GM13977 (cell line): Measurements from ENCODE around the gene SREBF2.

Source experiments
- DNase-seq: peaks from one replicate; pipeline ENCODE4 v3.0.0; 2012; ENCODE audit warnings: low spot score
- in situ Hi-C: fragments of 300-500 bp; cut with MboI; formaldehyde crosslinking; loops from one replicate; pipeline ENCODE4 v1.12.0; 2022; ENCODE audit warnings: low sequenced_read_pairs, low pct_unique_long_range_greater_than_20kb, mixed read lengths, inconsistent platforms; ENCODE audit not compliant: unreplicated experiment
- TF ChIP-seq, protein P1 (sequence below): IDR thresholded peaks from 2 replicates; pipeline ENCODE4 v1.5.1; 2012; ENCODE audit warnings: mild to moderate bottlenecking, control low read depth; ENCODE audit not compliant: insufficient read depth; ENCODE audit errors: extremely low read depth, missing control alignments

Gene SREBF2

DNA sequence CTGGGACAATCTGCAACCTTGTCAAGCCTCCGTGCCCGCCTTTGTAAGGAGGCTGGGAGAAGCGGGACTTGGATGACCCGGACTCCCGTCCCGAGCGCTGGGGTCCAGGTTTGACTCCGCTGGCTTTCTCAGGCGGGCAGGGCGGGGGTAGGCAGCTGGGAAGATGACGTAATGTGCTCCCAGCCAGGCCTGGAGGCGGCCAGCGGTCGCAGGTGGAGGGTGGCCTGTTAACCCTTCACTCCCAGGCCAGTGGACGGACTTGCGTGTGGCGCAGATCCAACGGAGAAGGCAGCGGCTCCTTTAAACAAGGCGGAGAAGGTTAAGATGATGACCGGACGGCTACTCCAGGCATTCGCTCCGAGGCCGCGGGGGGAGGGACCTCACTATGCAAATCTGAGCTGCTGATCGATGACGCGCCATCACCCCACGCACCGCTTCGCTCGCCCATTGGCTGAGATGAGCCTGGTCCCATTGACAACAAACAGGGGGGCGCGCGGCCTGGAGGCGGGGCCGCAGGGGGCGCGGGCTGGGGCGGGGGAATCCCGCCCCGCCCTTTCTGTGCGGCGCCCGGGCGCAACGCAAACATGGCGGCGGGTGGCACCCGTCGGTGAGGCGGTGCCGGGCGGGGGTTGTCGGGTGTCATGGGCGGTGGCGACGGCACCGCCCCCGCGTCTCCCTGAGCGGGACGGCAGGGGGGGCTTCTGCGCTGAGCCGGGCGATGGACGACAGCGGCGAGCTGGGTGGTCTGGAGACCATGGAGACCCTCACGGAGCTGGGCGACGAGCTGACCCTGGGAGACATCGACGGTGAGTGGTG, at the start of gene SREBF2:
Gene SREBF2, plus strand, starts transcription at position 553 of the 816 bp plus-strand sequence. Its CDS starts 166 bp downstream, at position 719.
- TF ChIP-seq, protein P1, sequence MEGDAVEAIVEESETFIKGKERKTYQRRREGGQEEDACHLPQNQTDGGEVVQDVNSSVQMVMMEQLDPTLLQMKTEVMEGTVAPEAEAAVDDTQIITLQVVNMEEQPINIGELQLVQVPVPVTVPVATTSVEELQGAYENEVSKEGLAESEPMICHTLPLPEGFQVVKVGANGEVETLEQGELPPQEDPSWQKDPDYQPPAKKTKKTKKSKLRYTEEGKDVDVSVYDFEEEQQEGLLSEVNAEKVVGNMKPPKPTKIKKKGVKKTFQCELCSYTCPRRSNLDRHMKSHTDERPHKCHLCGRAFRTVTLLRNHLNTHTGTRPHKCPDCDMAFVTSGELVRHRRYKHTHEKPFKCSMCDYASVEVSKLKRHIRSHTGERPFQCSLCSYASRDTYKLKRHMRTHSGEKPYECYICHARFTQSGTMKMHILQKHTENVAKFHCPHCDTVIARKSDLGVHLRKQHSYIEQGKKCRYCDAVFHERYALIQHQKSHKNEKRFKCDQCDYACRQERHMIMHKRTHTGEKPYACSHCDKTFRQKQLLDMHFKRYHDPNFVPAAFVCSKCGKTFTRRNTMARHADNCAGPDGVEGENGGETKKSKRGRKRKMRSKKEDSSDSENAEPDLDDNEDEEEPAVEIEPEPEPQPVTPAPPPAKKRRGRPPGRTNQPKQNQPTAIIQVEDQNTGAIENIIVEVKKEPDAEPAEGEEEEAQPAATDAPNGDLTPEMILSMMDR = no peak
- in situ Hi-C loops = loop anchor here (10.0 kb wide), 1 partner anchor 112 kb away; the partner anchor contains the start of gene CENPM
- DNase-seq = peak; percentile 98

- in situ Hi-C loops = loop anchor here (10.0 kb wide), 1 partner anchor 93 kb away; the partner anchor contains the start of gene MEI1
- TF ChIP-seq, protein P1 = no peak
- DNase-seq = no peak
Measured at GRCh38 chr22:41787331-41787730, 45.6 kb upstream of the SREBF2 start.

DNA sequence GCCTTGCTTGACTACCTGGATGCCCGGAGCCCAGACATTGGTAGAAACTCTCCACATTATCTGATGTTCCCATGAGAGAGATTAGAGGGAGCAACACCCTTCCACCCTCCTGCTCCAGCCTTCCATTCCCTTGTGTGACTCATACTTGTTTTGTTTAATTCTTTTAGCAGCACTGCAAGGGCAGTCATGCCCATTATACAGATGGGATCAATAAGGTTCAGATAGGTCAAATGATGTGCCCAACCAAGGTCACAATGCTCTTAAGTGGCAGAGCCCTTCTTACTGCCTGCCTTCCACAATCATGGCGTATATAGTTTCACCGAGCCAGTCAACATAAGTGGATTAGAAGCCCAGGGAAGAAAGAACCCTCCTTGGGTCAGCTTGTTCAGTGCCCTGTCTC, 39.0 kb upstream of the SREBF2 start:
- in situ Hi-C loops = no loop called here
- TF ChIP-seq, protein P1 = no peak
- no peak for DNase-seq

DNA sequence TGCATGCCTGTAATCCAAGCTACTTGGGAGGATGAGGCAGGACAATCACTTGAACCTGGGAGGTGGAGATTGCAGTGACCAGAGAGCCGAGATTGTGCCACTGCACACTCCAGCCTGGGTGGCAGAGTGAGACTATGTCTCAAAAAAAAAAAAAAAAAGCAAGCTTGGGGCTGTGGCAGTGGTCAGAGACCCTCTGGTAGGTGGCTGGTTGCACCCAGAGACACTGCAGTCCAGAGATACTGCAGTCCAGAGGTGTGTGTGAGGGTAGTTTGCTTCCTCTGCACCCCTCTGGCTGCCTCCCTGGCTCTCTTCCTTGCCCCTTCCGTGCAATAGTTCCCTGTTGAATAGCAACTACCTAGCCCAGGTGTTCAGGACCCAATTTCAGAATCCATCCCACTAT, 34.2 kb upstream of the SREBF2 start:
- in situ Hi-C loops = no loop called here
- TF ChIP-seq, protein P1 = no peak
- no peak for DNase-seq

DNA sequence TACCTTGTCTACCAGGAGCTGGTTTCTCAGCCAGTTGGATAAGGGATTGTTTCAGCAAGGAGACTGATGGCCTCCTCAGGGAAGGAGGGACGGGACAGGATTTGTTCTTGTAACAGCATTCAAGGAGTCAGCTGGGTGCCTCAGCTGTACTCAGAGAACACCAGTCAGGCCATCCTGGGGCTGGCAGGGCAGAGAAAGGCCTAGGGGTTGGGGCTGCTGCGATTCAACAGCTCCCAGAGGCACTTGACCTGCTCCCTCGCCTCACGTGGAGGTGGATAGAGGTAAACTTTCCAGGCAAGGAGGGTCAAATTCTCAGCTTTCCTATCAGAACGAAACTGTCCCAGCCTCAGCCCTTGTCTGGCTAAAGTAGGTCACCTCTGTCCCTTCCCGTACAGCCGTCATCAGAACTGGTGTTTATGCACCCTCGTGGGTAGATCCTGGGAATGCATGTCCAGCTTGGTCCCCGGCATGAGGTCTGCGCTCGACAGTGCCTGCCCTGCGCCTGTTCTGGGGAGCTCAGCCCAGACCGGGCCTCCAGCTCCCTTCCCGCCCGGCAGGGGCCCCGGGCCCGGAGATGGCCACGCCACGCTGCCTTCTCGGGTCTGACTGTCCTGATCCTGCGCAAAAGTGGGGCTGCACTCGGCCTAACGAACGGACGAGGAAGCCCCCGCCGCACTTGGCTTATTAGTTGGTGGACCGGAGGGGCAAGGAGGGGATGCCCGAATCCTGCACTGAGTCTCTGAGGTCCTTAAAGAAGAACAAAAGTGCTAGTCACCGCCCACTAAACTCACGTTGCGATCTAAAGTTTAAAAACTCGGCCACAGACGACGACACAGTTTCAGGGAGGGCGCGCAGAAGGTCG, 33.2 kb upstream of the SREBF2 start:
- TF ChIP-seq, protein P1 = no peak
- DNase-seq = peak; percentile 72
- in situ Hi-C loops = no loop called here

GRCh38 chr22:41800348-41801146, 32.4 kb upstream of the SREBF2 start, which contains the start of gene CCDC134:
Gene CCDC134 (plus strand): TSS chr22:41800679. CDS start chr22:41808891, 8,212 bp downstream.
- TF ChIP-seq, protein P1 = no peak
- DNase-seq = peak; percentile 96
- in situ Hi-C loops = no loop called here
